ENCODE data around the gene ADNP. TPM values are rescaled to one million over a fixed set of nuclear protein-coding genes. Genes with fewer than 3 reads are reported as not detected.

Gene ADNP
- total and polyA plus RNA-seq, 2 experiments from 2014 or later, result 95.0 to 106 TPM

- TF ChIP-seq ZNF462 (CRISPR knock-in tag; IDR thresholded peaks at IDR 0.05), result no peak
- no peak for TF ChIP-seq STAT1 (IDR thresholded peaks at IDR 0.05; ENCODE audit: unreplicated experiment)
- TF ChIP-seq POLR2AphosphoS5 (IDR thresholded peaks at IDR 0.05; ENCODE audit: low read depth), result peak; percentile 37; the same call in 1 of the 2 replicates
Observed at GRCh38 chr20:50958615-50959542, 27.6 kb upstream of the ADNP start, which contains the start of gene MOCS3 (continued).

- Mint-ChIP-seq H3K4me3 (peak within 1 kb of the TSS; percentile 96), H3K4me1 (peaks cover 23% of the 10 kb centered on the region), H3K27me3 (ENCODE audit: insufficient read depth, low read depth, poor library complexity) (peaks cover 12% of the 10 kb centered on the region), H3K36me3 (ENCODE audit: low read depth) (peaks cover 37% of the 10 kb centered on the region), H3K27ac (peak within 1 kb of the TSS; percentile 100), H3K9me3 (0 out of 3 replicates have a peak, but pooled peaks cover 4% of the 10 kb centered on the region)
- H3K4me2 ChIP-seq, result peak within 1 kb of the TSS; percentile 93
- peaks cover 22% of the 10 kb centered on the region for H3K36me3 ChIP-seq (ENCODE audit: insufficient read depth)
- H3K4me1 ChIP-seq (ENCODE audit: insufficient read depth), result peaks cover 20% of the 10 kb centered on the region; the same call in 1 of the 2 replicates
- H3K9me2 ChIP-seq (ENCODE audit: insufficient read depth), result no peaks in the 10 kb centered on the region
- peak within 1 kb of the TSS; percentile 26 for H3K27ac ChIP-seq (ENCODE audit: low read depth)
- DNase-seq (ENCODE audit: low spot score) (peak; percentile 93), ATAC-seq (peak; percentile 90)
- H3F3A ChIP-seq (replicated peaks; ENCODE audit: low read depth), result no peaks in the 10 kb centered on the region
- peak within 1 kb of the TSS; percentile 63; the same call in 1 of the 2 replicates for H2AFZ ChIP-seq
- peaks cover 45% of the 10 kb centered on the region for H4K20me1 ChIP-seq (replicated peaks; ENCODE audit: insufficient read depth)
- no peaks in the 10 kb centered on the region for H3K27me3 ChIP-seq (ENCODE audit: insufficient read depth)
- H3K4me3 ChIP-seq, result peak within 1 kb of the TSS; percentile 92
- H3K79me2 ChIP-seq (replicated peaks; ENCODE audit: insufficient read depth), result peaks cover 80% of the 10 kb centered on the region
- TF ChIP-seq ETS1 (IDR thresholded peaks at IDR 0.05) (peak; percentile 49; the same call in 1 of the 2 replicates), EZH2phosphoT487 (IDR thresholded peaks at IDR 0.05; ENCODE audit: unreplicated experiment) (no peak), STAT1 (IDR thresholded peaks at IDR 0.05; ENCODE audit: unreplicated experiment) (no peak), POLR2AphosphoS5 (IDR thresholded peaks at IDR 0.05; ENCODE audit: low read depth) (peak; percentile 88), CREB1 (CRISPR knock-in tag; IDR thresholded peaks at IDR 0.05; ENCODE audit: low read depth) (peak; percentile 88)
Observed at GRCh38 chr20:50957798-50958614, 26.8 kb upstream of the ADNP start, which contains the start of gene DPM1. TSS of gene DPM1 (minus strand) at chr20:50958532. CDS start at chr20:50958523, 9 bp downstream.
